ENCODE measurements around the gene CD34. TPM values are rescaled to one million over a fixed set of nuclear protein-coding genes. Genes with fewer than 3 reads are reported as not detected.

The CD34 gene
- total RNA-seq, 2 experiments from 2014 or later: not detected

- H4K20me1 ChIP-seq (ENCODE audit: insufficient read depth, low read length): no peaks in the 10 kb centered on the region
- BruUV-seq (replicated peaks): no TSS peak
- intact Hi-C loops (cut with micrococcal nuclease; ENCODE audit: unreplicated experiment): no loop called here
- no peak overlapping the region for H3K4me3 ChIP-seq (ENCODE audit: low read depth, low read length, poor library complexity, severe bottlenecking)
- CTCF ChIA-PET (ENCODE audit: unreplicated experiment): no interaction called here
- POLR2A ChIA-PET: no interaction called here
- TF ChIP-seq EZH2phosphoT487 (IDR thresholded peaks at IDR 0.05; ENCODE audit: borderline replicate concordance, low read depth, low read length): no peak
- no peak for TF ChIP-seq CTCF (conservative IDR thresholded peaks at IDR 0.05; ENCODE audit: low read length)
- no peaks in the 10 kb centered on the region for H3K79me2 ChIP-seq (ENCODE audit: insufficient read depth, low read depth, low read length)
- no peak for DNase-seq (ENCODE audit: low spot score)
- no peaks in the 10 kb centered on the region for H3K9me3 ChIP-seq (ENCODE audit: low read length)
- no peak overlapping the region for H2AFZ ChIP-seq (ENCODE audit: low read length)
- H3K4me2 ChIP-seq (ENCODE audit: low read length): no peak overlapping the region
- no peak overlapping the region for H3K27ac ChIP-seq (ENCODE audit: low read depth, low read length, poor library complexity, severe bottlenecking)
- H3K36me3 ChIP-seq (ENCODE audit: insufficient read depth, low read length): no peaks in the 10 kb centered on the region
- H3K4me1 ChIP-seq (ENCODE audit: insufficient read depth, low read length, poor library complexity, severe bottlenecking): no peaks in the 10 kb centered on the region
- H3K9me2 ChIP-seq (ENCODE audit: insufficient read depth, low read length): no peaks in the 10 kb centered on the region
Measured at GRCh38 chr1:207922554-207922953, 11.6 kb upstream of the CD34 start.

DNA sequence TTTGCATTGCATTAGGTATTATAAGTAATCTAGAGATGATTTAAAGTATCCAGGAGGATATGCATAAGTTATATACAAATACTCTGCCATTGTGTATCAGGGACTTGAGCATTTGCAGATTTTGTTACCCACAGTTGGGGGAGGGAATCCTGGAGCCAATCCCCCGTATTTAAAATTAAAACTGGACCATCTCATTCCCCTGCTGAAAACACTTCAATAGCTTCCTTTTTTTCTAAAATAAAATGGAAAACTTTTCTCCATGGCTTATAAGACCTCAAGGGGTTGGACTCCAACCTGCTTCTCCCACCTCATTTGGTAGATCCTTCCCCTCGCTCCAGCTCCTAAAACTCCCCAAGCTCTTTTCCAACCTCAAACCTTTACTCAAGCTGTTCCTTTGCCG lies 10.4 kb upstream of the CD34 start:
- Histone ChIP-seq H3K4me1 (ENCODE audit: insufficient read depth, low read length, poor library complexity, severe bottlenecking) (no peaks in the 10 kb centered on the region), H3K36me3 (ENCODE audit: insufficient read depth, low read length) (no peaks in the 10 kb centered on the region), H3K9me2 (ENCODE audit: insufficient read depth, low read length) (no peaks in the 10 kb centered on the region), H3K4me2 (ENCODE audit: low read length) (no peak overlapping the region), H2AFZ (ENCODE audit: low read length) (no peak overlapping the region), H3K27ac (ENCODE audit: low read depth, low read length, poor library complexity, severe bottlenecking) (no peak overlapping the region), H4K20me1 (ENCODE audit: insufficient read depth, low read length) (no peaks in the 10 kb centered on the region), H3K79me2 (ENCODE audit: insufficient read depth, low read depth, low read length) (no peaks in the 10 kb centered on the region), H3K4me3 (ENCODE audit: low read depth, low read length, poor library complexity, severe bottlenecking) (no peak overlapping the region), H3K9me3 (ENCODE audit: low read length) (no peaks in the 10 kb centered on the region)
- no peak for TF ChIP-seq EZH2phosphoT487 (IDR thresholded peaks at IDR 0.05; ENCODE audit: borderline replicate concordance, low read depth, low read length)
- TF ChIP-seq CTCF (conservative IDR thresholded peaks at IDR 0.05; ENCODE audit: low read length): no peak
- intact Hi-C loops (cut with micrococcal nuclease; ENCODE audit: unreplicated experiment): no loop called here
- DNase-seq (ENCODE audit: low spot score): no peak
- no TSS peak for BruUV-seq (replicated peaks)
- CTCF ChIA-PET (ENCODE audit: unreplicated experiment): no interaction called here
- POLR2A ChIA-PET: no interaction called here

GRCh38 chr1:207920444-207921021 lies 9.6 kb upstream of the CD34 start:
- DNase-seq (ENCODE audit: low spot score): no peak
- ChIA-PET POLR2A (no interaction called here), CTCF (ENCODE audit: unreplicated experiment) (no interaction called here)
- Histone ChIP-seq H3K4me1 (ENCODE audit: insufficient read depth, low read length, poor library complexity, severe bottlenecking) (no peaks in the 10 kb centered on the region), H2AFZ (ENCODE audit: low read length) (no peak overlapping the region), H4K20me1 (ENCODE audit: insufficient read depth, low read length) (no peaks in the 10 kb centered on the region), H3K9me2 (ENCODE audit: insufficient read depth, low read length) (no peaks in the 10 kb centered on the region), H3K9me3 (ENCODE audit: low read length) (no peaks in the 10 kb centered on the region), H3K4me3 (ENCODE audit: low read depth, low read length, poor library complexity, severe bottlenecking) (no peak overlapping the region), H3K27ac (ENCODE audit: low read depth, low read length, poor library complexity, severe bottlenecking) (no peak overlapping the region), H3K36me3 (ENCODE audit: insufficient read depth, low read length) (no peaks in the 10 kb centered on the region), H3K79me2 (ENCODE audit: insufficient read depth, low read depth, low read length) (no peaks in the 10 kb centered on the region), H3K4me2 (ENCODE audit: low read length) (no peak overlapping the region)
- no peak for TF ChIP-seq EZH2phosphoT487 (IDR thresholded peaks at IDR 0.05; ENCODE audit: borderline replicate concordance, low read depth, low read length)
- TF ChIP-seq CTCF (conservative IDR thresholded peaks at IDR 0.05; ENCODE audit: low read length): no peak
- BruUV-seq (replicated peaks): no TSS peak
- intact Hi-C loops (cut with micrococcal nuclease; ENCODE audit: unreplicated experiment): no loop called here
